MCF 10A (cell line): Measurements from ENCODE around the gene PGP. TPM values are rescaled to one million over a fixed set of nuclear protein-coding genes. Genes with fewer than 3 reads are reported as not detected.

Source experiments
- BruUV-seq: library from RNA; stranded (reverse); fragments of 400-500 nt; replicated peaks from 2 replicates; lab custom pipeline; 2021; lab: Mats Ljungman, UMichigan
- CTCF ChIA-PET: fragments of 300-600 bp; sonication (Branson Sonifier 250); formaldehyde crosslinking; extraction: SDS; loops from one replicate; lab custom pipeline; 2021; ENCODE audit warnings: antibody characterized with exemption, inconsistent platforms; lab: Yijun Ruan, JAX
- POLR2A ChIA-PET: fragments of 300-600, 350-650 bp; sonication (Branson Sonifier 250); formaldehyde crosslinking; extraction: SDS; loops from one replicate; lab custom pipeline; 2020; ENCODE audit warnings: antibody characterized with exemption, inconsistent platforms; lab: Yijun Ruan, JAX
- DNase-seq: peaks from one replicate; pipeline ENCODE4 v3.0.0-alpha.2; 2018; ENCODE audit not compliant: unreplicated experiment
- H3K27ac Mint-ChIP-seq: one replicate; pipeline ENCODE4 v1.8.0; 2022; ENCODE audit warnings: mild to moderate bottlenecking, low read depth, mixed read lengths; ENCODE audit not compliant: unreplicated experiment
- H3K27me3 Mint-ChIP-seq: one replicate; pipeline ENCODE4 v1.8.0; 2022; ENCODE audit warnings: mixed read lengths; ENCODE audit not compliant: insufficient read depth, unreplicated experiment
- H3K36me3 Mint-ChIP-seq: one replicate; pipeline ENCODE4 v1.8.0; 2022; ENCODE audit warnings: mild to moderate bottlenecking, moderate library complexity, mixed read lengths; ENCODE audit not compliant: insufficient read depth, unreplicated experiment
- H3K4me1 Mint-ChIP-seq: one replicate; pipeline ENCODE4 v1.8.0; 2022; ENCODE audit warnings: mixed read lengths; ENCODE audit not compliant: insufficient read depth, unreplicated experiment
- H3K4me3 Mint-ChIP-seq: one replicate; pipeline ENCODE4 v1.8.0; 2022; ENCODE audit warnings: mild to moderate bottlenecking, moderate library complexity, mixed read lengths; ENCODE audit not compliant: unreplicated experiment
- H3K9me3 Mint-ChIP-seq: one replicate; pipeline ENCODE4 v1.8.0; 2022; ENCODE audit warnings: mixed read lengths; ENCODE audit not compliant: unreplicated experiment
- intact Hi-C: fragments of 100-400 bp; cut with micrococcal nuclease; formaldehyde crosslinking; loops from 2 replicates; pipeline ENCODE4 v1.14.1; 2022
- total RNA-seq: library from RNA; stranded (reverse); gene quantifications from 2 replicates; pipeline ENCODE4 v1.2.3, GENCODE V29; 2022
- TF ChIP-seq, protein P1 (sequence below): fragments of 200-600 bp; IDR thresholded peaks from one replicate; pipeline ENCODE4 v1.8.0; 2022; ENCODE audit warnings: antibody characterized with exemption, mild to moderate bottlenecking; ENCODE audit not compliant: unreplicated experiment

PGP gene
- total RNA-seq, 1 experiment from 2014 or later: 12.0 TPM

DNA sequence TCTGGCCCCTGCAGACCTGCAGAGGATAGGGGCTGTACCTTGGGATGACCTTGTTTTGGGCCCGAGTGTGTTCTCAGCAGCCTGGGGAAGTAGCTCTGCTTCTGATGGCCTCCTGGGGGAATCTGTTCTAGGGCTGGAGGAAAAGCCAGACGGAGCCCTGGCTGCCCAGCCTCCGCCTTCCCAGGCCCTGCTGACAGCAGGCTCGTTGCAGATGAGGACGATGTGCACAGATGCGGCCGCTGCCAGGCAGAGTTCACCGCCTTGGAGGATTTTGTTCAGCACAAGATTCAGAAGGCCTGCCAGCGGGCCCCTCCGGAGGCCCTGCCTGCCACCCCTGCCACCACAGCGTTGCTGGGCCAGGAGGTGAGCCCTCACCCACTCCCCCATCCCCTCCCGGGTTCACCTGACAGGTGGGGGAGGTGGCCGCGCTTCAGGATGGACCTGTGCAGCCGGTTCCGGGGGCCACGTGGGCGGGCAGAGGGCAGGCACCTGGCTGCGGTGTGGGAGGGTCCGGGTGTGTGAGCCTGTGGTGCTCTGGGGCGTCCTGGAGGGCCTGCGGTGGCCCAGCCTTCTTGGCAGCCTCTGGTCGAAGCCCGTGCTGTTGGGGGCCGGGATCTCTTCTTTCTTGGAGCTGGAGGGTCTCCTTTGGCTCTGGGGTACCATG is 13.7 kb upstream of the PGP start:
- Mint-ChIP-seq H3K9me3 (no peaks in the 10 kb centered on the region), H3K4me3 (no peak overlapping the region)
- CTCF ChIA-PET: interaction anchor here (1.1 kb wide), 1 partner anchor 23 kb away, joined by 4 read pairs; the partner anchor contains the start of gene ECI1

DNA sequence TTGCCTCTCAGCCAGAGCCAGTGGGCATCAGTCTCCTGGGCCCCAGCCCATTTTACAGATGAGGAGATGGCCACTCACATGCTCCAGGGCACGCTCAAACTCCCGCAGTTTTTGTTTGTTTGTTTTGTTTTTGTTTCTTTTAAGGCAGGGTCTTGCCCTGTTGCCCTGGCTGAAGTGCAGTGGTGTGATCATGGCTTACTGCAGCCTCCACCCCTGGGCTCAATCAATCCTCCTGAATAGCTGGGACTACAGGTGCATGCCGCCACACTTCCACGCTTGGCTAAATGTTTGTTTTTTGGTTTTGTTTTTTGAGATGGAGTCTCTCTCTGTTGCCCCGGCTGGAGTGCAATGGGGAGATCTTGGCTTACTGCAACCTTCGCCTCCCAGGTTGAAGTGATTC is 12.3 kb upstream of the PGP start:
- ChIA-PET CTCF (interaction anchor here (0.6 kb wide), 1 partner anchor 11 kb away, joined by 3 read pairs; no protein-coding TSS in a partner anchor), POLR2A (interaction anchor here (1.0 to 4.5 kb wide), 7 partner anchors 8 to 456 kb away, joined by 3 to 21 read pairs (median 4); partner anchors contain the start of genes ECI1, KCTD5, PGP and TRAF7)
- Mint-ChIP-seq H3K27ac (no peak overlapping the region), H3K36me3 (peaks cover 21% of the 10 kb centered on the region), H3K27me3 (no peaks in the 10 kb centered on the region), H3K9me3 (no peaks in the 10 kb centered on the region), H3K4me3 (no peak overlapping the region), H3K4me1 (peaks cover 4% of the 10 kb centered on the region)
- no peak for DNase-seq
- TF ChIP-seq, protein P1, sequence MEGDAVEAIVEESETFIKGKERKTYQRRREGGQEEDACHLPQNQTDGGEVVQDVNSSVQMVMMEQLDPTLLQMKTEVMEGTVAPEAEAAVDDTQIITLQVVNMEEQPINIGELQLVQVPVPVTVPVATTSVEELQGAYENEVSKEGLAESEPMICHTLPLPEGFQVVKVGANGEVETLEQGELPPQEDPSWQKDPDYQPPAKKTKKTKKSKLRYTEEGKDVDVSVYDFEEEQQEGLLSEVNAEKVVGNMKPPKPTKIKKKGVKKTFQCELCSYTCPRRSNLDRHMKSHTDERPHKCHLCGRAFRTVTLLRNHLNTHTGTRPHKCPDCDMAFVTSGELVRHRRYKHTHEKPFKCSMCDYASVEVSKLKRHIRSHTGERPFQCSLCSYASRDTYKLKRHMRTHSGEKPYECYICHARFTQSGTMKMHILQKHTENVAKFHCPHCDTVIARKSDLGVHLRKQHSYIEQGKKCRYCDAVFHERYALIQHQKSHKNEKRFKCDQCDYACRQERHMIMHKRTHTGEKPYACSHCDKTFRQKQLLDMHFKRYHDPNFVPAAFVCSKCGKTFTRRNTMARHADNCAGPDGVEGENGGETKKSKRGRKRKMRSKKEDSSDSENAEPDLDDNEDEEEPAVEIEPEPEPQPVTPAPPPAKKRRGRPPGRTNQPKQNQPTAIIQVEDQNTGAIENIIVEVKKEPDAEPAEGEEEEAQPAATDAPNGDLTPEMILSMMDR: no peak
- intact Hi-C loops: no loop called here
- no TSS peak for BruUV-seq

More for the DNA sequence above, 13.7 kb upstream of the PGP start:
- no TSS peak for BruUV-seq
- TF ChIP-seq, protein P1: no peak
- no peaks in the 10 kb centered on the region for H3K27me3 Mint-ChIP-seq
- POLR2A ChIA-PET: no interaction called here
- intact Hi-C loops: no loop called here
- DNase-seq: no peak
- peaks cover 4% of the 10 kb centered on the region for H3K4me1 Mint-ChIP-seq
- peaks cover 31% of the 10 kb centered on the region for H3K36me3 Mint-ChIP-seq
- no peak overlapping the region for H3K27ac Mint-ChIP-seq

DNA sequence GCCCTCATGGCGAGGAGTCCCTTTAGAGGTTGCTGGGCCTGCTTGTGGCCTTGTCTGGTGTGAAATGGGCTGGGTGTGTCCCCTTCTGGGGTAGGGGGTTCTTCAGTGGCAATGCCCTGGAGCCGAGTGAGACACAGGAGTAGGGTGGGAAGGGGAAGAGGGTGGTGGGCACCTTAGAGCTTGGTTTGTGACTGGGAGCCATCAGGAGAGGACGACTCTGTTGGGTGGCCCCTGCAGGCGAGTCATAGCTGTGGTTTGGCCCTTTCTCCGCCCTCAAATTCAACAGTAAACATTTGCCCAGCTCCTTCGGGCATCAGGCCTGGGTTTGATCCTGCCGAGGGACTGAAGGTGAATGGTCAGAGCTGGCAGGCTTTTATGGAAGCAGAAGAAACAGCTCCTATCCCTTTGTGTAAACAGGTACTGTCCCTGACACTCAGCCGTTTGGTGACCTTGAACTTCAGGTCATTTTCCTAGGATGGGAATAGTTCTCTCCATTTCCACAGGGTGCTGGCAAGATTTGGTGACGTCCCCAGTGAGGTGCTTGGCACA is 11.7 kb upstream of the PGP start:
- H3K27me3 Mint-ChIP-seq: no peaks in the 10 kb centered on the region
- TF ChIP-seq, protein P1: no peak
- H3K9me3 Mint-ChIP-seq: no peaks in the 10 kb centered on the region
- H3K4me3 Mint-ChIP-seq: peak overlapping the region; percentile 35
- BruUV-seq: no TSS peak
- CTCF ChIA-PET: interaction anchor here (0.6 to 0.9 kb wide), 2 partner anchors 10 to 31 kb away, joined by 3 to 7 read pairs; no protein-coding TSS in a partner anchor
- DNase-seq: no peak
- peak overlapping the region; percentile 46 for H3K27ac Mint-ChIP-seq
- H3K4me1 Mint-ChIP-seq: peaks cover 4% of the 10 kb centered on the region
- intact Hi-C loops: no loop called here
- H3K36me3 Mint-ChIP-seq: peaks cover 17% of the 10 kb centered on the region
- POLR2A ChIA-PET: interaction anchor here (0.8 to 4.5 kb wide), 8 partner anchors 9 to 456 kb away, joined by 3 to 21 read pairs (median 4); partner anchors contain the start of genes ECI1, KCTD5, PGP and TRAF7

DNA sequence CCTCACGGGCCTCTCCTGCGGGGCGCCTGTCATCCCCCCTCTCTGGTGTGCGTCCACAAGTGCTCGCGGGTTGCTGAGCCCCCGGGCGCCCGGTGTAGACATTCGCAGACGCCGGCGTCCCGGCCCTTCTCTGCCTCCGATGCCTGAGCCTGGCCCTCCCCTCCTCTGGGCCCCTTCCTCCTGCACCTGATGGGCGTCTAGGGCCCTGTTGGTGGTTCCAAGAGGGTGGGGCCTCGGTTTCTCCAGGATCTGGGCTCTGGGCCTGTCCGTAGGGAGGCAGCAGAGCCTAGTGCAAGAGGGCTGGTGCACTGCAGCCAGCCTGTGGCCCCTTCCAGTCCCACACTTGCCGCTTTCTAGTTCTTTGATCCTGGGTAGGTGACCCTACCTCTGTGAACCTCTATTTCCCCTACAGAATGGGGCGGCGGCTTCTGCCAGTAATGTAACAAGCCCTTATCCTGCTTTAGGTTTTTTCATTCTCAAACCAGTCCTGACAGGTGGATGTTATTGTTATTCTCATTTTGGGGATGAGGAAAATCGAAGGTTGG is 9.4 kb upstream of the PGP start:
- ChIA-PET POLR2A (interaction anchor here (1.1 to 4.5 kb wide), 3 partner anchors 27 to 68 kb away, joined by 4 to 21 read pairs (median 10); partner anchors contain the start of genes ECI1 and TRAF7), CTCF (no interaction called here)
- Mint-ChIP-seq H3K4me1 (peaks cover 4% of the 10 kb centered on the region), H3K27ac (peak overlapping the region; percentile 85), H3K36me3 (peaks cover 10% of the 10 kb centered on the region), H3K9me3 (no peaks in the 10 kb centered on the region), H3K4me3 (peak overlapping the region; percentile 78), H3K27me3 (no peaks in the 10 kb centered on the region)
- intact Hi-C loops: loop anchor here (1.0 to 2.0 kb wide), 3 partner anchors 9 to 63 kb away; partner anchors contain the start of gene ECI1
- peak; percentile 62 for DNase-seq
- TF ChIP-seq, protein P1: peak; percentile 19
- BruUV-seq: TSS peak; percentile 54
